ENCODE data around the gene YAP1.
A peak's percentile ranks its signal among the peaks of the same experiment; 100 is the strongest.
"Not testable (repeated sequence)": the region's sequence is repeated elsewhere in the genome, so short reads cannot be mapped to it uniquely, and the experiment has no call there.

YAP1 gene

GRCh38 chr11:102263379-102264003 lies 153.2 kb downstream of the YAP1 start:
- H3K4me3 ChIP-seq (replicated peaks in 1 of 2; ENCODE audit: low read depth in 2 of 2, low read length in 2 of 2): no peak overlapping the region
- DNase-seq (ENCODE audit: low read depth in 2 of 2): no peak
- TF ChIP-seq CTCF (IDR thresholded peaks at IDR 0.05; ENCODE audit: low read depth, low read length): no peak

GRCh38 chr11:102264704-102265103 lies 154.5 kb downstream of the YAP1 start:
- H3K4me3 ChIP-seq (replicated peaks in 1 of 2; ENCODE audit: low read depth in 2 of 2, low read length in 2 of 2); DNase-seq (ENCODE audit: low read depth in 2 of 2): not testable (repeated sequence)

- H3K4me3 ChIP-seq (replicated peaks in 1 of 2; ENCODE audit: low read depth in 2 of 2, low read length in 2 of 2): no peak overlapping the region
- no peak for TF ChIP-seq CTCF (IDR thresholded peaks at IDR 0.05; ENCODE audit: low read depth, low read length)
- no peak for DNase-seq (ENCODE audit: low read depth in 2 of 2)
Observed at GRCh38 chr11:102266099-102266498, 155.9 kb downstream of the YAP1 start.

GRCh38 chr11:102267609-102268008 lies 157.4 kb downstream of the YAP1 start:
- peak overlapping the region in 1 of 2 donors; percentile 49 for H3K4me3 ChIP-seq (replicated peaks in 1 of 2; ENCODE audit: low read depth in 2 of 2, low read length in 2 of 2)
- peak in 1 of 2 donors; percentile 54 for DNase-seq (ENCODE audit: low read depth in 2 of 2)
- no peak for TF ChIP-seq CTCF (IDR thresholded peaks at IDR 0.05; ENCODE audit: low read depth, low read length)

GRCh38 chr11:102268083-102268984 lies 158.1 kb downstream of the YAP1 start:
- H3K4me3 ChIP-seq (replicated peaks in 1 of 2; ENCODE audit: low read depth in 2 of 2, low read length in 2 of 2): peak overlapping the region; percentile 46 to 49
- TF ChIP-seq CTCF (IDR thresholded peaks at IDR 0.05; ENCODE audit: low read depth, low read length): peak; percentile 52
- DNase-seq (ENCODE audit: low read depth in 2 of 2): peak; percentile 70 to 72

- no peak for DNase-seq (ENCODE audit: low read depth in 2 of 2)
- no peak for TF ChIP-seq CTCF (IDR thresholded peaks at IDR 0.05; ENCODE audit: low read depth, low read length)
- peak overlapping the region; percentile 46 to 49 for H3K4me3 ChIP-seq (replicated peaks in 1 of 2; ENCODE audit: low read depth in 2 of 2, low read length in 2 of 2)
Observed at GRCh38 chr11:102268985-102269470, 158.8 kb downstream of the YAP1 start.

- peak in 1 of 2 donors; percentile 70 for DNase-seq (ENCODE audit: low read depth in 2 of 2)
- no peak for TF ChIP-seq CTCF (IDR thresholded peaks at IDR 0.05; ENCODE audit: low read depth, low read length)
- H3K4me3 ChIP-seq (replicated peaks in 1 of 2; ENCODE audit: low read depth in 2 of 2, low read length in 2 of 2): no peak overlapping the region
Observed at GRCh38 chr11:102269927-102270326, 159.7 kb downstream of the YAP1 start.
